Measurements from ENCODE around the gene ARID1B.

Gene ARID1B

DNA sequence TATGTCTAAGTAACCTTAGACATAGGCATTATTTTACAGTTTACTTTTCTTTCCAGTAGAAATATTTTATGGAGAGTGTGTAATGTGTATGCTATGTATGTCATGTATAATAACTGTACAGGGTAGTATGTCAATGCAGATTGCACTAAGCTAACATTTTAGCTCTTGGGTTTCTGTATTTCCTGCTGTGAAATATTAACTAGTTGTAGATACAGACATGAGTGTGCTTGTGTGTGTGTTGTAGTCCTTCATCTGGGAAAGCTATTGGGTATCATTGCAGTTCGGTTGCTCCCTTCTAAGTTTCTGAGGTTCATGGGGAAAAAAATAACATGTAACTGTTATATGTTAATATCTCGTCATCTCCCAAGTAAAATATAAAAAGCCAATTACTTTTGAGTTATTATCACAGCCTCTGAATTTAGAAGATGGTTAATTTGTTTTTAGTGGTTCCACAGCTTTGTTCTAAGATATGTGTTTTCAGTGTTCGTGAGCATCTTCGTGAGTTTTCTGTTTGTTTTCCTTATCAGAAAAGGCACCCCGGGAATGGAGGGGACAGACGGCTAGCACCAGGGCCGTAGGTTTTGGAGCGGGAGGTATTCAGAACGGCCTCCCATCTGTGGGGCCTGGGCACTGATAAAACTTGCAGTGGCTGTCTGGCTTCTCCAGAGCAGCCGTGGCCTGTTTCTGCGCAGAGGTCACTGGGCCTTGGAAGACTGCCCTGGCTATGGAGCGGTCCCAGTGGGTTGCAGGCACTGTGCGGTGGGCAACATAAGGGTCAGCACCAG is 215.0 kb downstream of the ARID1B start:
- DNase-seq (ENCODE audit: low read depth), result no peak

DNA sequence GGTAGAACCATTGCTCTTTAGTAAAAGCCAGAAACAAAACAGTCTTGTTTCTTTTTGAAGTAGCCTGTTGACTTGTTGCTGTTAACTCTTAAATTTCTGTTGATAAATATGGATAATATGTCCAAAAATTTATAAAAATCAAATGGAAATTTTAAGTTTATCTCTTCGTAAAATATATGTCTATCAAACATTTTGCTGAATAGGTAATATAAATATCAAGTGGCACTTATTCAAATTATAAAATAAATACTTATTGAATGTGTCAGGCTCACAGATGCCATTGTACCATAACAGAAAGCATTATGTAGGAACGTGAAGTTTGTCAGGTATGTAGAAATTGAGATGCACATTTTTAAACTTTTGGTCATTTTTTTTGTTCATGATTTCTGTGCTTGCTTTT is 216.5 kb downstream of the ARID1B start:
- DNase-seq (ENCODE audit: low read depth), result no peak

DNA sequence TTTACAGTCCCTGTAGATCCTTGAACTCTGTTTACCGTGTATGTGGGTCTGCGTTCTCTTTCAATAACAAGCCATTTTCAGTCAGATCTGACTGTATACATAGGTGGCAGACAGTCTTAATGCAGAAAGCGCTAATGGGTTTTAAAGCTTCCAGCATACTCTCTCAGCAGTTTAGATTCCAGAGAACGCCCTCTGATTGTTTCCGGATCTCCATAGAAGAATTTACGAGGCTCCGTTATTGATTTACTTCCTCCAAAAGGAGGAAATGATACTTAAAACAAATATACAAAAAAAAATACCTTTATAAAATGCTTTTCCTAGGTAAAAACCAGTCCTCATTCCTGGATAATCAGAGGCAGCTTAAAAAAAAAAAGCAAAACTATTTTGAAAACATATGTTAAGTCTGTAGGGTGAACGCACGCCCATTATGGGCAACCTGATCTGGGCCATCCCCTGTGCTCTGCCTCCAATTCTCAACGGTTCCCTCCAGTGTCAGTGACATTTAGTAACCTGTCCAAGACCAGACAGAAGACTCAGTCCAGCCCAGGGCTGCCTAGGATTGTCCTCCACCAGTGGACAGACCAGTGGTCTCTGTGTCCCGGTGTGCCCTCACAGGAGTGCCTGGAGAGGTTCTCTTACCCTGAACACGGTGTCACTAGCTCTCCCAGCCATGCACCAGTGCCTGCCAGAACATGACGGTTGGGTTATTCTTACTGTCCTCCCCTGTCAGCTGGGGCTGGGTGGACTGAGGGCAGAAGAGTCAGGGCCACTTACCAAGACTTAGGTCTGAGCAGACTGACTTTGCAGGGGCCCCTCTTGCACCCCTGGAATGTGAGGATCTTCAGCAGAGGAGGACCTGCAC is 217.3 kb downstream of the ARID1B start:
- DNase-seq (ENCODE audit: low read depth), result no peak

DNA sequence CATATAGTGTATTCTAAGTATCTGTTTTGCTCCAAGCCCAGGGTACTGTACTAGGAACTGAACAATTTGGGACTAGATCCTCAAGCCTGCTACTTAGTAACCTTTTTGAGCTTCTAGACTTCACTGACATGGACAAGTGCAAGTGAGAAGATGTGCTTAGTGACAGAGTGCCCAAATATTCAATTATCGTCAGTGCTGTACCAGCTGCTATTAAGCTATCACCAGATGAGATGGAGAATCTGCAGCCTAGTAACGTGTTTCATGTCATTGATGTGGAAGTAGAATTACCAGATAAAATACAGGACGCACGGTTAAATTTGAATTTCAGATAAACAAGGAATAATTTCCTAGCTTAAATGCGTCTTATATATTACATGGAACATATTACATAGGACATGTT is 218.3 kb downstream of the ARID1B start:
- DNase-seq (ENCODE audit: low read depth), result no peak

DNA sequence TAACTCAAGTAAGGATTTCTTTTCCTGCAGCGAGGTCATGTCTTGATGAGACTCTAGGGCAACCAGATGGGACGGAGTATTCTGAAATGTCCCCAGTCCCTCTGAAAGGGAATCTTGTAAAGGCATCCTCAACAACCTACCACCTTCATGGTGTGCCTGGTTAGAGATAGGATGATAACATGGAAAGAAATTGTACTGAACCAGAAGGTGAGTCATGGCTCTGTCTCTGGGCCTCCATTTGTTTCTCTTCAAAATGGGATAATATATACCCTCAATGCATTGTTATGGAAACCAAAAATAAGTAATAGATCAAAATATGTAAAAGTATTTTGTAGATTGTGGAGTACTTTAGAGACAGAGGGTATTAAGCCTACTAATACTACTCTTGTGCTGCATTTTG is 219.1 kb downstream of the ARID1B start:
- no peak for DNase-seq (ENCODE audit: low read depth)

DNA sequence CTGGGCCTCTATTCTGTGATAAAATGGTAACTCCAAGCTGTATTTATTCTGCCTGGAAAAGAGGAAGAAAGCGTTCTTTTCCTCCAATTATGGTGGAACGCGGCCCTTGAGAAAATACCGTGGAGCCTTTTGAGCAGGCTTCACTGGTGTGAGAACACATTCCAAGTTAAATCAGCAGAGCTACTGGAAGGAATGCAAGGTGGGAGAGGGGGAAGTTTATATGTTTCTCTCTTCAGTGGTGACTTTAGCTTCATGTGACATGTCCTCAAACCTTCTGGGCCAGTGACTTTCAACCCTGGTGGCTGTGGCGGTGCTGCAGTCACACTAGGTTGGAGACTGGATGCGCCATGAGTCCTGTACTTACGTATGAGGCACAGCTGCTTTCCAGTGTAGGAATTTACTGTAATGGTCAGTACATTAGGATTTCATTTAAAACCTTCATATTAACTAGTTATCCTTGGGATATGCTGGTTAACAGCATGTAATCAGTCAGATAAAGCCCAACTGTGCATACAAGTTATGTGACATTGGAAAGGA is 221.7 kb downstream of the ARID1B start:
- DNase-seq (ENCODE audit: low read depth), result no peak

DNA sequence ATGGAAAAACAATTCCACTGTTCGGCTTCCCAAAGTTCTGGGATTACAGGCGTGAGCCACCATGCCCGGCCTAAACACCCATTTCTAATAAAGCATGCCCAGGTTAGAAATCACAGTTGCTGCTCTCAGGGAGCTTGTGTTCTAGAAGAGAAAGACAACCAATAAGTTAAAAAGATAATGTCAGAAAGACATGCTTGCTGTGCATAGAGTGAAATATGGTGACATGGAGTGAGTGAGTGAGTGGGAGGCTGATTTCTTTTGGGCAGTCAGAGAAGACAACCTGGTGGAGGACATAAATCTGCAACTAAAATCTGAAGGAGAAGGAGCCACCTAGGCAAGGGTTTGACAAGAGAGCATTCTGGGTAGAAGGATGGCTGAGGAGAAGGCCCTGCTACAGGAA is 222.6 kb downstream of the ARID1B start:
- DNase-seq (ENCODE audit: low read depth), result no peak

DNA sequence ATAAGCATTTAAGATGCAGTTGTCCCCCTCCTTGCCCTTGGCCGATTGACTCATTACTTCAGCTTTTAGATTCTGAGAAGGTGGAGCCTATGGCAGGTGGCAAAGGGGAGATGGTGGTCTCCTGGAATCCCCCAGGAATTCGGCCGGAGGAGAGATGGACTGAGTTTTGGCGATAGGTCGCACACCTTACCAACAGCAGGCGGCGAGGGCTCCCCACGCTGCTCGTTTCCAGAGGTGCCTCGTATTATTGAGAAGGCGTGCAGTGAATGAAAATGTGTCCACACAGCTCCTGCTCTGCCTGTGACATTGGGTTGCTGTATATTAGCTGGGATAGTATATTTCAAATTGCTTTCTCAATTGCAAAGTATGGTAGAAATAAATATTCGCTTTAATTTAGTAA is 224.5 kb downstream of the ARID1B start:
- DNase-seq (ENCODE audit: low read depth), result no peak

DNA sequence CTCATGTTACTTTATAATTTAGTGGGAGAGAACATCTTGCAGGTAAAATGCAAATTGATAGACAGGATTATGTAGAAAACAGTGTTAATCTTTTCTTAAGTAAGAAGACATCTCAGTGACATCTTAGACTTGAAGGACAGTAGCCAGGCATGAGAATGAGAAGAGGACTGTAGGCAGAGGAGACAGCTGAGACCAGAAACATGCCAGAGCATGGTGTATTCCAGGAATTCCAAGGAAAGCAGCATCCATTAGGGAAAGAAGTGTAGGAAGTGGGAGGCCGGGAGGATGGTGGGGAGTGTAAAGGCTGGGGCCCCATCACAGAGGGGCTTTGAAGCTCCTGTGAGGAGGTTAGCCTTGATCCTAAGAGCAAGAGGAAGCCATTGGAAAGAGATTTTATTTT is 225.6 kb downstream of the ARID1B start:
- no peak for DNase-seq (ENCODE audit: low read depth)

DNA sequence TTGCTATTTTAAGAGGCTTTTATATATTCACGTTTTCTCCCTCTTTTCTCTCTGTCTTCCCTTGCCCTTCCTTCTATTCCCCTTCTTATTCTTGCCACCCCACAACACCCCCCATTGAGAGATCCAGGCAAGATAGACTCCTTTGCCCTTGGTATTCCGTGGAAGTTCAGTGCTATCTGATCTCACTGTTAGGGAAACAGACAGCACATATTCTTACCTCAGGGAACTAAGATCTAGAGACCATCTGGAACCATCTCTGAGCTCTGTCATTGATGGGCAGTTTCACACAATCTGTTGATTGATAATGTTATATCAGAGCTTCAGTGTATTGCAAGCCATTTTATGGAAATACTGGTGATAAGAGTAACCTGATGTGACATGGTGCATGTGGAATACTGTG is 228.8 kb downstream of the ARID1B start:
- DNase-seq (ENCODE audit: low read depth), result no peak

DNA sequence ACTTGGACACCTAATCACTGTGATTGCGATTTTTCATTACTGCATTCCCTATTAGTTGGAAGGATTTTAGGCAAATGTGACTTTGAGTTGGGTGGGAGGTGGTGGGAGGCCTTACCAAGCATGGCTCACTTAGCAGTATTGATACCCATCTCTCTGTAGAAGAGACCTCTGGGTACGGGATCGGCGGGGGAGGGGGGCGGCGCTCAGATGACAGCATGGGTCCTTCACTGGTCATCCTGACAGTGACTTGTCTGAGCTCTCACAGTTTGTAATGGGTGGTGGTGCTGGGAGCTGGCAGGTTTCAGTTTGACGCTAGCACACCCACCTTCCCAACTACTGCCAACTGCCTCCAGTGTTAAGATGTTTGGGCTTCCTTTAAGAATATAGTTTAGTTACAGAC is 231.4 kb downstream of the ARID1B start:
- no peak for DNase-seq (ENCODE audit: low read depth)

DNA sequence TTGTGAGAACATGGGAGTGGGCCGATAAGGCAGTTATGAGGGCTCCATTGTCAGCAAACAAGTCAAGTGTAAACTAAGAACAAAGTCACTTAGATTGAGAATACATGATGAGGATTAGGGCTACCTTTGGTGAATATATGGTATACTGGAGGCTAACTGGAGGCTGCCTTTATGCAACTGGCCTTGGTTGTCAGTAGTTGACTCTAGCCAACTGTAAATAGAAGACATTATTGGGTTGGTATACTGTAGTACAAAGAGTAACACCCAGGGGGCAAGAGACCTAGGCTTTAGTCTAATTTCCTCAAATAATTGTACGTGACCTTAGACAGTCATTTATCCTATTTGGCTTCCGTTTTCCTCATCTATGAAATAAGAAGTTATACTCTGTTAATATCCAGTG is 235.2 kb downstream of the ARID1B start:
- DNase-seq (ENCODE audit: low read depth), result no peak

DNA sequence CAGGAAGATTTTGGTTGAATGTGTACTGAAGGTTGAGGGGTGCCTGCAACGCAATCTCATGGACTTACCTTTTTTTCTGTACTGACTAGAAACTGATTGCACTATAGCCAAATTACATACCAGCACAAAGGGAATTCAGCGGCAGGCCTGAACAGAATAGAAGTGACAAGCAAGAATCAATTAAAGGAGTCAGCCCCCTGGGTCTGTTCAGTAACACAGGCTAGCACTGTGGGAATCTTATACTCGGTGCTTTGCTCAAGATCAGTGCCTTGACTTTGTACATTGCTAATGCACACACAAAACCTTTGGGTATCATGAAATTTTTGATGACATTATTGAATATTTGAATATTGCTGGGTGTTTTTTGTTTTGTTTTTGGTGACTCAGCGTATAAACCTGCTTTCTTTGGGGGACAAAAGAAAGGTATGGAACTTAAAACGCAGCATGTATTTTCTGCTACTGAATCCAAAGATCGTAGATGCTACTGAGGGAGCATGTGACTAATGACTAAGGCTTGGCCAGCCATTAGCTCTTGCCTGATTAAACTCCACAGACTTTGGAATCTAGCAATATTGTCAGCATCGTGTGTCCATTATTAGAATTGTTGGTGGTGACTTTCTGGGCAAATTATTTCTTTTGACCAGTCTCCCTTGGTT is 236.6 kb downstream of the ARID1B start:
- no peak for DNase-seq (ENCODE audit: low read depth)

DNA sequence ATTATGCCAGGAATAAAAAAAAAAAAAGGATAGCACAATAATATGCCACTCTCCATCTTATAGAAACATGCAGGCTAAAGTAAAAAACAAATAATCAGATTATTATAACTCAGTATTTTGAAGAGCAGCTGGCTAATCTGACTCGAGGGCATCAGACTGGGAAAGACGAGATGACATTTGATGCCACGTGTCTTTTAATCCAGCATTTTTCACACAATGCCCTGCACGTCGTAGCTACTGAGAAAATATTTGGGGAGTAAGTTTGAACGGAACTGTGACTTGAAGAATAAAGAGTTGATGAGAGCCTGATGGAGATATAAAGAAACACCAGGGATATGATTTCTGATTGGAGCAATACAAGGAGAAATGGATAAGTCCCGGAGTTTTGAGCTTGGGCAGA is 237.7 kb downstream of the ARID1B start:
- no peak for DNase-seq (ENCODE audit: low read depth)

DNA sequence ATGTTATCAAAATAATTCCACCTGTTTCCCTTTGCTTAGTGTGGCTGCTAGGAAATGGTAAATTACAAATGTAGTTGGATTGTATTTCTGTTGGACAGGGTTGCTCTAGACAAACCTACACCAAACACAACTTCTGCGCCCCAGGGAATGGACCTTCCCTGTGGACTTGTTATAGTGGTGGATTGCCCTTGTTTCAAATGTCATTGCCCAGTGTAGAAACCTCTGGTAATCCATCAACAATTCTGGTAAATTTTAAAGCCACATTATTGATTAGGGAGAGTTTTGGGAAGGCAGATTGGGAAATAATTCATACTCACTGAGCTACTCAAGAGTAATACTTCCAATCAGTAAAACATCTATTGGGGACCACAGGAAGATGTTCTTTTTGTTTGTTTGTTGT is 239.8 kb downstream of the ARID1B start:
- DNase-seq (ENCODE audit: low read depth), result no peak

DNA sequence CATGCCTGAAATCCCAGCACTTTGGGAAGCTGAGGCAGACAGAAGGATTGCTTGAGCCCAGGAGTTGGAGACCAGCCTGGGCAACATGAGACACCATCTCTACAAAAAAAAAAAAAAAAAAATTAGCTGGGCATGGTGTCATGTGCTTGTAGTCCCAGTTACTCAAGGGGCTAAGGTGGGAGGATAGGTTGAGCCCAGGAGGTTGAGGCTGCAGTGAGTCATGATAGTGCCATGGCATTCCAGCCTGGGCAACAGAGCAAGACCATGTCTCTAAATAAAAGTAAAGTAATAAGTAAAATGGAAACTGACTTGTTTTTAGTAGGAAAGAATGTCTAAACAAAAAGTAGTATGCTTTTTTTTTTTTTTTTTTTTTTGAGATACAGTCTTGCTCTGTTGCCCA is 240.7 kb downstream of the ARID1B start:
- DNase-seq (ENCODE audit: low read depth), result no peak

DNA sequence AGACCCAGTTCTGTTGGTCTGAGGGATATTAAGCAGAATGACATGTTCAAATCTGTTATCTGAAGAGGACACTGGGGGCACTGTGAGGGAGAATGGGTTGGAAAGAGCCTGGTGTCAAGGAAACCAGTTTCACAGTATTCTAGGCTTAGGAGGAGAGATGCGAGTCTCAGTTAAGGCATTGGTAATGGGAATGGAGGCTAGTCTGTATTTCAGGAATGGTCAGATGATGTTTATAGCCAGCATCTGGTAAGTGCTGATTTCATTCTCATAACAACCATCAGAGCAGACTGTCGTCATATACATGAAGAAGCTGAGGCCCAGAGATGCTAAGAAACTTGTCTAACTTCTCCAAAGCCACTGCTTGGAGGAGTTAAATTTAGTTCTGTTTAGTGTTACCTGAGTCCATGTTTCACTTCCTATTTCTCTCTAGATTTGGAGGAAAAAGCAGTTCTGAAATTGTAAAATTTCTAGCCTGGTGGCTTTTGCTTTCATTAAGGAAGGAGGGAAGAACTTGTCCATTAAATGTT is 242.0 kb downstream of the ARID1B start:
- DNase-seq (ENCODE audit: low read depth), result no peak

DNA sequence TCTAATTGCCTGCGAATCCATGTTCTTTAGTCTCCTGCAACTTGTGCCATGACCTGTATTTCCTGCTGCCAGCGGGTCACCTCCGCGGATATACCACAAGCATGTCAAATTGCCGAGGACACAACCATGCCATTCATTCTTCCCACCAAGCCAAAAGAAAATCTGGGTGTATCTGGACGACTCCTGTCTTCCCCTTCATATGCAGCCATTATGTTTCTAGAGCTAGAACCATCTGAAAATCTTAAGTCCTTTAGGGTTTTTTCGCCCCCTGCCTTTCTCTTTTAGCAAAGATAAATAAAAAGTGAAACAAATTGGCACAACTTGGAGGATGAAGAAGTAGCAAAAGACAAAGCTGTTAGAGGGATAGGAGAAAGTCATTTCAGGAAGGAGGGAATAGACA is 242.6 kb downstream of the ARID1B start:
- DNase-seq (ENCODE audit: low read depth), result no peak

DNA sequence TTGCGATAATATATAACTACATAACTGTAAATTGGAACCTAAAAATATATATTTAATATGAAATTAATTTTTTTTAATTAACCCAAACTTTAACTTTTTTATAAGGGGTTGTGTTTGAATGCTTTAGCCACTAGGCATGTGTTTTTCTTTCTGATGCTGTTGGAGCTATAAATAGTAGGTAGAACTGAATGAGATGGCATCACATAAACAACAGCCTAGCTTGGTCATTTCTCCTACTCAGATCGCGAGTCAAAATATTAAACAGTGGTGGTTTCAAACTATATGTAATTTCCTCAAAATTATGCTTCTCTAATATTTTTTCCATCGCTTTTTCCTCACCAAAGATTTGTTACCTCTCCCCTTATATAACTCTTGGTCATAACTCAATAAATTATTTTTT is 243.2 kb downstream of the ARID1B start:
- no peak for DNase-seq (ENCODE audit: low read depth)

DNA sequence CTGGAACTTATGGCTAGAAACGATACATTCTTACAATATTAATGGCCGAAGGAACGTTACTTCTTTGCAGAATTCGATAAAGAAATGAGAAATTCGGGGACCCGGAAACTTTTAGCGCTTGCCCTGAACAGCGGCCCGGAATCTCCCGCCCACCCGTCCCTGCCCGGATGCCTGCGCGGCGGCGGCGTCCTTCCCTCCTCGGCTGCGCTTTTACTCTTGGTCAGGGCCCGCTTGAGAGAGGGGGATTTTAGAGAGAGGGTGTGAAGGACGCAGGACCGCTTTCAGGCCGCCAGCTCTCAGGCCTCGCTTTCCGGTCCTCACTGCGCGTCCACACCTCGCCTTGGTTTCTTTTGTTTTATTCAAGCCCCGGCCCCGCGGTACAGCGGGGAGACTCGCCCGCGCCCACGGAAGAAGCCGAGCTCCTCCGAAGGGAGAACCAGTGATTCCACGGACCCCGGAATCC is 243.7 kb downstream of the ARID1B start:
- no peak for DNase-seq (ENCODE audit: low read depth)

DNA sequence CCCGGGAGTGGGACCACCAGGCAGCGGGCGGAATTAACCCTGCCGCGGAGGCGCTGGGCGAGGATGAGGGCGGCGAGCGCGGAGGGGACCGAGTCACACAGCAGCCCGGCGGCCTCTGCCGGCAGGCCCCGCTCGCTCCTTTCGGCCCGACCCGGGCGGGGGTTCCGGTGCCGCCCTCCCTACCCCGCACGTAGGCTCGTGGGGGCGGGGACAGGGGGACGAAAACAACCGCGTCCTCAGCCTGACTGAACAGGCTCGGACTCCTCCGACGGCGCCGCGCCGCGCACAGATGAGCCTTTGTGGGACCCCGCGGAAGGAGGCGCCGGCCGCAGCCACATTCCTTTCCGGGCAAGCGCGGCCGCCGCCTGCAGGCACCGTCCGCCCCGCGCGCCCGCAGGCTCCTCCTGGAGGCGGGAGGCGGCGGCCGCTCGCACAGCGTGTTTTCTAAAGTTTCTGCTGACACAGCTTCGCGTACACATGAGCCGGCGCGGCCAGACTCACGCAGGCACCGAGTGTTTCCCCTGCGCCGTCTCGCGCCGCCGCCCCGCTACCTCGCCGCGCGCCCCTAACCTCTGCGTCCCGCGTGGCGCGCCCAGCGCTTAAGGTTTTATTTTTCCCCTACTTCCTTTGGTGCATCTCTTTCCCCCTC is 244.3 kb downstream of the ARID1B start:
- peak; percentile 87 for DNase-seq (ENCODE audit: low read depth)
